Measurements from ENCODE around the gene PPP6R1. TPM values are rescaled to one million over a fixed set of nuclear protein-coding genes. Genes with fewer than 3 reads are reported as not detected.

Gene PPP6R1
- total RNA-seq, 1 experiment from 2014 or later = 79.7 TPM

DNA sequence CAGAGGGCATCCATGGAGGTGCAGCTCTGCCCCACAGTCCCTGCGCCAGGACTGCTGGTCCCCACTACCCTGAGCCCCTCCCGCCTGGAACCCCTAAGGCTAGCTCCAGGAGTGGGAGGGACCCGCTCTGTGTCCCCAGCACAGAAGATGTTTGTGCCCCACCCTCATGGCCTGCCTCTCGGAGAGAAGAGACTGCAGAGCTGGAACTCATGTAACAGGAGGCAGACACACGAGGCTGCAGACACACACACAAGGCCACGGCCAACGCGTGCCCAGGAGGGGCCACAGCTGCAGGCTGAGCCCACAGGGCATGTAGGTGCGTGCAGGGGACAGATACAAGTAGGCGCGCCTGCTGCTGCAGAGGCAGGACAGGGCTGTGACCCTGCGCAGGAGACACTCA is 19.8 kb downstream of the PPP6R1 start:
- no peak overlapping the region for H2BK12ac ChIP-seq (ENCODE audit: insufficient read length, low read depth, low read length)
- H4K5ac ChIP-seq (ENCODE audit: insufficient read length, low read depth, low read length) = no peak overlapping the region
- H3K56ac ChIP-seq (ENCODE audit: insufficient read length, low read depth, low read length) = no peak overlapping the region
- H3K18ac ChIP-seq (ENCODE audit: insufficient read length, low read depth, low read length) = no peak overlapping the region
- DNase-seq = no peak
- no peak overlapping the region for H2AFZ ChIP-seq (ENCODE audit: low read length)
- no peaks in the 10 kb centered on the region for H3K79me2 ChIP-seq (ENCODE audit: insufficient read depth, low read length)
- no peak overlapping the region for H3K27ac ChIP-seq (ENCODE audit: insufficient read length, low read depth, low read length)
- no peaks in the 10 kb centered on the region for H3K9me3 ChIP-seq (ENCODE audit: control insufficient read depth, low read depth, low read length)
- Mint-ChIP-seq H3K27me3 (ENCODE audit: low read depth) (no peaks in the 10 kb centered on the region), H3K4me3 (no peak overlapping the region), H3K27ac (no peak overlapping the region), H3K36me3 (ENCODE audit: insufficient read depth in 1 of 3, low read depth in 3 of 3) (peaks cover 33 to 80% (median 76%) of the 10 kb centered on the region in 3 experiments; a peak in 6 of 7 replicates), H3K4me1 (no peaks in the 10 kb centered on the region), H3K9me3 (no peaks in the 10 kb centered on the region)
- H3K23ac ChIP-seq (ENCODE audit: insufficient read length, low read depth, low read length) = no peak overlapping the region
- H3K9ac ChIP-seq (ENCODE audit: extremely low read depth, insufficient read length, low read length) = no peak overlapping the region
- no peaks in the 10 kb centered on the region for H3K4me1 ChIP-seq (ENCODE audit: insufficient read depth, low read length)
- TF ChIP-seq CTCF (conservative IDR thresholded peaks at IDR 0.05) = no peak
- no peak overlapping the region for H2BK5ac ChIP-seq (ENCODE audit: insufficient read length, low read length)
- H2BK20ac ChIP-seq (ENCODE audit: low read depth, low read length, poor library complexity, severe bottlenecking) = no peak overlapping the region
- H3K79me1 ChIP-seq (ENCODE audit: insufficient read depth, low read depth, low read length, poor library complexity, severe bottlenecking) = no peaks in the 10 kb centered on the region
- H2AK5ac ChIP-seq (ENCODE audit: insufficient read length, low read length) = no peak overlapping the region
- H3T11ph ChIP-seq (ENCODE audit: low read length) = no peak overlapping the region
- no peak overlapping the region for H4K8ac ChIP-seq (replicated peaks; ENCODE audit: insufficient read length, low read depth, low read length)
- H2BK15ac ChIP-seq (ENCODE audit: low read depth, low read length) = no peak overlapping the region
- no peaks in the 10 kb centered on the region for H3K23me2 ChIP-seq (ENCODE audit: insufficient read length, low read depth, low read length, poor library complexity, severe bottlenecking)
- no peaks in the 10 kb centered on the region for H3K27me3 ChIP-seq (ENCODE audit: insufficient read depth, low read length)
- no peak overlapping the region for H3K4ac ChIP-seq (ENCODE audit: low read depth, low read length)
- H4K91ac ChIP-seq (ENCODE audit: insufficient read length, low read depth, low read length) = no peak overlapping the region
- WGBS (ENCODE audit: extremely low coverage, insufficient read length, low lambda C conversion rate) = no CpG with 5 or more reads among the region's 12 CpGs
- H4K20me1 ChIP-seq (ENCODE audit: control insufficient read depth, insufficient read depth, insufficient read length) = no peaks in the 10 kb centered on the region
- H3K14ac ChIP-seq (ENCODE audit: insufficient read depth, low read length) = no peak overlapping the region
- no peak overlapping the region for H2BK120ac ChIP-seq (ENCODE audit: low read depth, low read length, poor library complexity, severe bottlenecking)
- no peak overlapping the region for H3K4me2 ChIP-seq (ENCODE audit: insufficient read depth, insufficient read length, low read length)

Measured in H9 (cell line).